ENCODE results near the gene CTBP1. TPM values are rescaled to one million over a fixed set of nuclear protein-coding genes. Genes with fewer than 3 reads are reported as not detected.

CTBP1 gene
- polyA plus RNA-seq, 3 donors, result 21.3 to 226 (median 42.1) TPM

DNA sequence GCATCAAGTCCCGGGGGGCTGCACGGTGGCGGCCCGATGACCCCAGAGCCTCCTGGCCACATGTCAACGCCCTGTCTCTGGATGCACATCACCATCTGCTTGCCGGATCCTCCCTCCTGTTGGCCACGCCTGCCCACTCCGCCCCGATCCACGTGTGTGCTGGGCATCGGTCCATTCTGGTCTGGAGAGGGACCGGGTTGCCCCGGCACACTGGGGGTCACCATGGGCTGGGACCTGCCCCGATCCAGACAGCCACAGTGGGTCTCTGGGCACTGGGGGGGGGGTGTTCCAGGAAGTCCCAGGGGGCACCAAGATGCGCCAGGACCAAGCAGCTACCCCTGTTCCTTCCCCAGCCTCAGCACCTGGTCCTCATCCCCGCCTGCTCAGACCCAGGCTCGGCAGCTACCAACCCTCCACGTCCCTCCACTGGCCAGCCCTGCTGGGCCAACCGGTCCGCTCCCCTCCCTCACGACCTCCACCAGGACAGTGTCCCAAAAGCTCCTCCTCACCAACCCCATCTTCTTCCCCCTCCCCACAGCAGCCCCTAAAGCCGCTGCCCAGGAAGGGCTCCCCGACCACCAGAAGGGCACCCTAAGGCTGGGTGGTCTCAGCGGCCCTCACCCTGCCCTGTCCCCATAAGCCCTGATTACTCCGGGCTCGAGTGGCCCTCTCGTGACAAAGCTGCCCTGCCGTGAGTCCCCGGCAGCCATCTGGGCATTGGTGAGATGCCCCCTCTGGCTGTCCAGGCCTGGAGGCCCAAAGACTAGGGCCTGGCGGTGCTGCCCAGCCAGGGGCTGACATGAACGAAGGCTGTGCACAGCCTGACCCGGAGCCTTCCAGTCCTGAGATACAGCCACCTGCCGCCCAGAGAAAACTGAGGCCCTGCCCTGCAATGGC, 4.6 kb downstream of the CTBP1 start:
- no peaks in the 10 kb centered on the region for H3K27me3 ChIP-seq (ENCODE audit: control insufficient read depth in 2 of 2, insufficient read depth in 2 of 2, low read length in 2 of 2)
- 90% methylated on average over 31 of the region's 33 CpGs for WGBS (ENCODE audit: insufficient coverage)
- no peak for DNase-seq
- peaks cover 85% of the 10 kb centered on the region for H3K79me2 ChIP-seq (ENCODE audit: insufficient read depth, low read length)
- H3K4me2 ChIP-seq (replicated peaks; ENCODE audit: extremely low read depth, low read length, poor library complexity, severe bottlenecking), result no peak overlapping the region
- H3K9me3 Mint-ChIP-seq, result no peaks in the 10 kb centered on the region
- H3K36me3 ChIP-seq (replicated peaks in 1 of 2; ENCODE audit: control insufficient read depth in 1 of 2, insufficient read depth in 2 of 2, low read length in 2 of 2), result peaks cover 24 to 29% of the 10 kb centered on the region in 2 donors
- H3K27ac Mint-ChIP-seq, result peak overlapping the region in 6 of 7 donors; percentile 8 to 89 (median 57)
- no peak overlapping the region for H3K9ac ChIP-seq (ENCODE audit: insufficient read depth, low read length, poor library complexity, severe bottlenecking)
- H4K20me1 ChIP-seq (ENCODE audit: insufficient read depth, low read length), result peaks cover 85% of the 10 kb centered on the region
- no peak overlapping the region for H2AFZ ChIP-seq (ENCODE audit: insufficient read depth, low read depth, low read length, poor library complexity, severe bottlenecking)
- intact Hi-C loops (cut with micrococcal nuclease), result no loop called here
- TF ChIP-seq, protein P1, sequence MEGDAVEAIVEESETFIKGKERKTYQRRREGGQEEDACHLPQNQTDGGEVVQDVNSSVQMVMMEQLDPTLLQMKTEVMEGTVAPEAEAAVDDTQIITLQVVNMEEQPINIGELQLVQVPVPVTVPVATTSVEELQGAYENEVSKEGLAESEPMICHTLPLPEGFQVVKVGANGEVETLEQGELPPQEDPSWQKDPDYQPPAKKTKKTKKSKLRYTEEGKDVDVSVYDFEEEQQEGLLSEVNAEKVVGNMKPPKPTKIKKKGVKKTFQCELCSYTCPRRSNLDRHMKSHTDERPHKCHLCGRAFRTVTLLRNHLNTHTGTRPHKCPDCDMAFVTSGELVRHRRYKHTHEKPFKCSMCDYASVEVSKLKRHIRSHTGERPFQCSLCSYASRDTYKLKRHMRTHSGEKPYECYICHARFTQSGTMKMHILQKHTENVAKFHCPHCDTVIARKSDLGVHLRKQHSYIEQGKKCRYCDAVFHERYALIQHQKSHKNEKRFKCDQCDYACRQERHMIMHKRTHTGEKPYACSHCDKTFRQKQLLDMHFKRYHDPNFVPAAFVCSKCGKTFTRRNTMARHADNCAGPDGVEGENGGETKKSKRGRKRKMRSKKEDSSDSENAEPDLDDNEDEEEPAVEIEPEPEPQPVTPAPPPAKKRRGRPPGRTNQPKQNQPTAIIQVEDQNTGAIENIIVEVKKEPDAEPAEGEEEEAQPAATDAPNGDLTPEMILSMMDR (IDR thresholded peaks at IDR 0.05), result no peak
- peaks cover 0 to 4% (median 0%) of the 10 kb centered on the region in 3 donors for H3K27me3 Mint-ChIP-seq (ENCODE audit: low read depth in 3 of 3)
- H3K4me1 Mint-ChIP-seq, result peaks cover 38% of the 10 kb centered on the region
- no peaks in the 10 kb centered on the region for H3K9me3 ChIP-seq (replicated peaks in 1 of 2; ENCODE audit: control insufficient read depth in 1 of 2, insufficient read depth in 1 of 2, low read length in 2 of 2)
- peaks cover 15 to 35% of the 10 kb centered on the region in 2 donors for H3K36me3 Mint-ChIP-seq
- H3K4me1 ChIP-seq (ENCODE audit: control insufficient read depth in 1 of 2, insufficient read depth in 2 of 2, low read length in 2 of 2), result peaks cover 21 to 27% of the 10 kb centered on the region in 2 donors
- H3K27ac ChIP-seq (ENCODE audit: low read depth in 1 of 2, low read length in 2 of 2), result peak overlapping the region in 1 of 2 donors; percentile 53
- no peak overlapping the region for H3K4me3 ChIP-seq (replicated peaks in 1 of 3; ENCODE audit: low read depth in 2 of 3, low read length in 3 of 3)
- H3K4me3 Mint-ChIP-seq, result no peak overlapping the region

DNA sequence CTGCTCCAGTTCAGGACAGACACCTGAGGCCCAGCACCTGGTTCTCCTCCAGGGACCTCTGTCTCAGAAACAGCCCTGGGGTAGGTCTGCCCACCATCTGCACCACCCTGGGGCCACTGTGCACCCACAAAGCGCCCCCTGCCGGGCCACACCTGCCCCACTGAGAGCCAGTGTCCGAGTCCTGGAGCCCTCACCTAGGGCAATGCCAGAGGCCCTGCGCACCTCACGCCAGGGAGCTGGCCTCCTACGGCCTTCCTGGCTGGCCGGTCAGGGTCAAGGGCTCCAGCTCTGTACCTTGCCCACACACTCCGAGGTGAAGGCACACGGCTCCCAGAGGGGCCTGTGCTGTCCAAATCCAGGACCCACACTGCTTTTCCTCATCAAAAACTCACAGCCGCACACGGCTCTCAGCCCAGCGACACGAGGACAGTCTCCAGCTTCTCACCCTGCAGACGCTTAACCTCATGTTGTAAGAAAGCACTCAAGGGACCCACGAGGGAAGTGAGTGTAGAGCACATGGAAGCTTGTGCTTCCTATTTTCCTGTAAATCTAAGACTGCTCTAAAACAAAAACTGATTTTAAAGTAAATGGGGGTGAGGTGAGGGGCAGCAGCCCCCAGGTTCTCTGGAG, 5.4 kb downstream of the CTBP1 start:
- Histone ChIP-seq H3K4me1 (ENCODE audit: control insufficient read depth in 1 of 2, insufficient read depth in 2 of 2, low read length in 2 of 2) (peaks cover 21 to 27% of the 10 kb centered on the region in 2 donors), H4K20me1 (ENCODE audit: insufficient read depth, low read length) (peaks cover 93% of the 10 kb centered on the region), H3K4me2 (replicated peaks; ENCODE audit: extremely low read depth, low read length, poor library complexity, severe bottlenecking) (no peak overlapping the region), H3K9ac (ENCODE audit: insufficient read depth, low read length, poor library complexity, severe bottlenecking) (no peak overlapping the region), H3K4me3 (replicated peaks in 1 of 3; ENCODE audit: low read depth in 2 of 3, low read length in 3 of 3) (no peak overlapping the region), H3K27me3 (ENCODE audit: control insufficient read depth in 2 of 2, insufficient read depth in 2 of 2, low read length in 2 of 2) (no peaks in the 10 kb centered on the region), H3K9me3 (replicated peaks in 1 of 2; ENCODE audit: control insufficient read depth in 1 of 2, insufficient read depth in 1 of 2, low read length in 2 of 2) (no peaks in the 10 kb centered on the region), H3K36me3 (replicated peaks in 1 of 2; ENCODE audit: control insufficient read depth in 1 of 2, insufficient read depth in 2 of 2, low read length in 2 of 2) (peaks cover 28 to 36% of the 10 kb centered on the region in 2 donors), H3K79me2 (ENCODE audit: insufficient read depth, low read length) (peaks cover 93% of the 10 kb centered on the region), H2AFZ (ENCODE audit: insufficient read depth, low read depth, low read length, poor library complexity, severe bottlenecking) (no peak overlapping the region), H3K27ac (ENCODE audit: low read depth in 1 of 2, low read length in 2 of 2) (peak overlapping the region in 1 of 2 donors; percentile 53)
- peak overlapping the region in 2 of 7 donors; percentile 16 to 89 for H3K27ac Mint-ChIP-seq
- no peaks in the 10 kb centered on the region for H3K9me3 Mint-ChIP-seq
- peaks cover 20 to 40% of the 10 kb centered on the region in 2 donors for H3K36me3 Mint-ChIP-seq
- TF ChIP-seq, protein P1 (IDR thresholded peaks at IDR 0.05), result no peak
- H3K4me1 Mint-ChIP-seq, result peaks cover 38% of the 10 kb centered on the region
- no peak overlapping the region for H3K4me3 Mint-ChIP-seq
- intact Hi-C loops (cut with micrococcal nuclease), result no loop called here
- H3K27me3 Mint-ChIP-seq (ENCODE audit: low read depth in 3 of 3), result peaks cover 0 to 4% (median 0%) of the 10 kb centered on the region in 3 donors
- 91% methylated on average over 10 of the region's 15 CpGs for WGBS (ENCODE audit: insufficient coverage)
- DNase-seq, result no peak
